B cell (primary cell): Measurements from ENCODE around the gene CBLN1. TPM values are rescaled to one million over a fixed set of nuclear protein-coding genes. Genes with fewer than 3 reads are reported as not detected.

Experiments
- ATAC-seq: fragments of 200-7000 bp; cut with Tn5 transposase; one replicate; pipeline ENCODE4 v1.10.0; 2021; ENCODE audit warnings: low read depth, mild to moderate bottlenecking, moderate number of reproducible peaks, moderate library complexity
- CTCF ChIA-PET: fragments of 350-600 bp; sonication (Branson Sonifier 250); formaldehyde crosslinking; loops from one replicate; lab custom pipeline; 2021; ENCODE audit warnings: antibody characterized with exemption, inconsistent platforms; lab: Charles Lee
- POLR2A ChIA-PET: fragments of 350-600 bp; sonication (Branson Sonifier 250); formaldehyde crosslinking; loops from one replicate; lab custom pipeline; 2021; ENCODE audit warnings: antibody characterized with exemption; lab: Charles Lee
- DNase-seq: peaks from one replicate; pipeline ENCODE4 v3.0.0; 2013
- H2AFZ ChIP-seq: 2 replicates; pipeline ENCODE4 v1.6.1; 2012; ENCODE audit warnings: mild to moderate bottlenecking, low read depth, low read length; ENCODE audit not compliant: insufficient read depth, poor library complexity, severe bottlenecking
- H3K27ac ChIP-seq, 2 donors: 1 replicate in 1 of 2; 2 replicates in 1 of 2; pipeline ENCODE4 v1.5.1; 2012 to 2013; ENCODE audit warnings: low read length in 2 of 2, mild to moderate bottlenecking in 2 of 2, moderate library complexity in 1 of 2
- H3K27me3 ChIP-seq, 4 experiments: fragments of 200-600 bp in 1 of 4; sonication (generic) in 1 of 4; replicated peaks in 1 of 4; 1 replicate in 2 of 4; 2 replicates in 2 of 4; pipeline versions ENCODE4 v1.6.1 to v1.7.0; 2013 to 2016; ENCODE audit warnings: low read length in 3 of 4, mild to moderate bottlenecking in 2 of 4, mixed read lengths in 1 of 4, moderate library complexity in 1 of 4; ENCODE audit not compliant: insufficient read depth in 4 of 4, control insufficient read depth in 3 of 4; ENCODE audit errors: control extremely low read depth in 1 of 4
- H3K36me3 ChIP-seq, 2 experiments: replicated peaks in 1 of 2; 1 replicate in 1 of 2; 2 replicates in 1 of 2; pipeline versions ENCODE4 v1.6.1 to v1.7.1; 2013; ENCODE audit warnings: low read length in 1 of 2; ENCODE audit not compliant: insufficient read depth in 2 of 2, control insufficient read depth in 1 of 2; ENCODE audit errors: control extremely low read depth in 1 of 2, extremely low read depth in 1 of 2
- H3K4me1 ChIP-seq, 2 donors: fragments of 200-600 bp in 1 of 2; sonication (generic) in 1 of 2; 1 replicate in 1 of 2; 2 replicates in 1 of 2; pipeline versions ENCODE4 v1.5.1 to v1.6.1; 2013 to 2017; ENCODE audit warnings: low read length in 2 of 2; ENCODE audit not compliant: control insufficient read depth in 2 of 2, insufficient read depth in 2 of 2
- H3K4me2 ChIP-seq: replicated peaks from 2 replicates; pipeline ENCODE3; 2012; ENCODE audit warnings: mild to moderate bottlenecking, low read depth, low read length; ENCODE audit not compliant: poor library complexity, severe bottlenecking
- H3K4me3 ChIP-seq, 5 experiments: fragments of 200-600 bp in 1 of 5; sonication (generic) in 1 of 5; 1 replicate in 3 of 5; 2 replicates in 2 of 5; pipeline versions ENCODE4 v1.5.1 to v1.7.0; 2011 to 2016; ENCODE audit warnings: low read length in 4 of 5, mild to moderate bottlenecking in 4 of 5, low read depth in 2 of 5, control low read depth in 1 of 5, moderate library complexity in 1 of 5; ENCODE audit not compliant: insufficient read depth in 1 of 5; ENCODE audit errors: control extremely low read depth in 1 of 5, extremely low read depth in 1 of 5
- H3K79me2 ChIP-seq: fragments of 200-600 bp; sonication (generic); one replicate; pipeline ENCODE4 v1.6.0; 2016; ENCODE audit warnings: low read length; ENCODE audit not compliant: control insufficient read depth, insufficient read depth
- H3K9ac ChIP-seq: fragments of 200-600 bp; sonication (generic); 2 replicates; pipeline ENCODE4 v1.6.1; 2017; ENCODE audit warnings: mild to moderate bottlenecking, low read length, moderate library complexity
- H3K9me3 ChIP-seq, 3 donors: one replicate each; pipeline versions ENCODE4 v1.6.1 to v1.7.1; 2013; ENCODE audit warnings: low read length in 2 of 3; ENCODE audit not compliant: control insufficient read depth in 2 of 3, insufficient read depth in 1 of 3; ENCODE audit errors: control extremely low read depth in 1 of 3
- H4K20me1 ChIP-seq: 2 replicates; pipeline ENCODE4 v1.6.0; 2012; ENCODE audit warnings: mild to moderate bottlenecking, low read length; ENCODE audit not compliant: insufficient read depth, control insufficient read depth, poor library complexity, severe bottlenecking
- H3K27ac Mint-ChIP-seq: one replicate; pipeline ENCODE4 v1.8.0; 2021; ENCODE audit warnings: mixed read lengths
- H3K27me3 Mint-ChIP-seq: one replicate; pipeline ENCODE4 v1.8.0; 2021; ENCODE audit warnings: mixed read lengths
- H3K4me1 Mint-ChIP-seq: one replicate; pipeline ENCODE4 v1.8.0; 2021; ENCODE audit warnings: mixed read lengths
- H3K4me3 Mint-ChIP-seq: one replicate; pipeline ENCODE4 v1.8.0; 2021; ENCODE audit warnings: mixed read lengths
- H3K9me3 Mint-ChIP-seq: one replicate; pipeline ENCODE4 v1.8.0; 2022; ENCODE audit warnings: mixed read lengths; ENCODE audit not compliant: insufficient read depth
- EZH2 ChIP-seq: IDR thresholded peaks from 2 replicates; pipeline ENCODE4 v1.6.1; 2012; ENCODE audit warnings: borderline replicate concordance, low read depth, mild to moderate bottlenecking, moderate library complexity, low read length; ENCODE audit not compliant: insufficient read depth, poor library complexity, severe bottlenecking
- WGBS: methylation state at CpG from one replicate; pipeline ENCODE4 v1.1.5; 2013; ENCODE audit warnings: missing lambda C conversion rate; ENCODE audit not compliant: insufficient coverage; 5-methylcytosine and 5-hydroxymethylcytosine counted together
- intact Hi-C: fragments of 100-400 bp; cut with micrococcal nuclease; formaldehyde crosslinking; loops from one replicate; pipeline ENCODE4 v1.10.0; 2022
- polyA plus RNA-seq: library from polyadenylated mRNA; depleted of rRNA; stranded (reverse); fragments of >200 nt; gene quantifications from 2 replicates; pipeline ENCODE4 v1.2.3, GENCODE V29; 2012
- total RNA-seq, 2 donors: library from RNA; stranded (reverse); fragments of 120-200 nt in 1 of 2; gene quantifications; 1 replicate in 1 of 2; 2 replicates in 1 of 2; pipeline versions ENCODE4 v1.2.3 to v1.2.4, GENCODE V29; 2013 to 2022
- TF ChIP-seq, protein P1 (sequence below): fragments of 200-600 bp; IDR thresholded peaks from one replicate; pipeline ENCODE4 v1.8.0; 2022; ENCODE audit warnings: antibody characterized with exemption, mild to moderate bottlenecking

The CBLN1 gene
- total and polyA plus RNA-seq, 2 donors (not counting 1 experiment from before 2014, with no cell fraction given) = not detected

DNA sequence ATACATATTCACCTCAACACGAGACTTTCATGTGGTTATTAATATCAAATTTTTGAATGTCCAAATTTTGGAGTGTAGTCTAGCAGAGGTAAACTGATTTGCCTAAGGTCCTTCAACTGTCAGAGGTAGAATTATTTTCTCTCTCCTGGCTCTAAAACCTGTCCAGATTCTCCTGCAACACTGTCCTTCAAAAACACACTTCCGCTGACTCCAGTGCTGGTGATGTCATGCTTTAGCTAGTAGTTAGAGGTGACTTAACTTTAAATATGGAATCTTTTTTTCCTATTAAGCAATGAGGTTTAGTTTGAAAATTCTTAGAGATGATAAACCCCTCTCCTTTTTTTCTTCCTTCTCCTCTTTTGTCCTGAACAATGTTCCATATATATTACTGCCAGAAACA, 10.8 kb upstream of the CBLN1 start:
- POLR2A ChIA-PET = no interaction called here

DNA sequence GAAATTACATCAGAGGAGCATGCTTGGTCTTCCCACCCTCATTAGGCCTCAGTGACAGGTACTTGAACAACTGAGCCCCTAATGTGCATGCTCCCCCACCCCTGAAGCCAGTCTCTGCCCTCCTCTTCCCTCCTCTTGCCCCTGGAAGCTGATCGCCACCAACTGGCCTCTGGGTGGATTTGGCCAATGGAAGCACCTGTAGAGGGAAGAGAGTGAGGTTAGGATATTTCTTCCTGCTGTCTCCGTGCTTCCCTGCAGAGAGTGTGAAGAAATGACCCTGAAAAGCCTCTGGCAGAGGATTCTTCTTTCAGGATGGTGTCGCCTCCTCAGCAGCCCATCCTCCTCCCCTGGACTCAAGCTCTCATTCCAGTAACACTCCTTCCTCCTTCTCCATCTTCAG, 5.9 kb upstream of the CBLN1 start:
- Histone ChIP-seq H3K79me2 (no peaks in the 10 kb centered on the region), H2AFZ (no peak overlapping the region), H3K9ac (no peak overlapping the region), H3K36me3 (no peaks in the 10 kb centered on the region), H4K20me1 (no peaks in the 10 kb centered on the region), H3K4me2 (no peak overlapping the region), H3K9me3 (peaks cover 0 to 9% (median 0%) of the 10 kb centered on the region in 3 donors), H3K27ac (no peak overlapping the region), H3K4me3 (no peak overlapping the region), H3K27me3 (peaks cover 0 to 23% (median 11%) of the 10 kb centered on the region in 4 experiments), H3K4me1 (peaks cover 0 to 4% of the 10 kb centered on the region in 2 donors)
- ChIA-PET CTCF (no interaction called here), POLR2A (no interaction called here)
- Mint-ChIP-seq H3K27ac (no peak overlapping the region), H3K4me3 (no peak overlapping the region), H3K27me3 (peaks cover 40% of the 10 kb centered on the region), H3K9me3 (no peaks in the 10 kb centered on the region), H3K4me1 (peaks cover 3% of the 10 kb centered on the region)
- TF ChIP-seq EZH2 = no peak
- TF ChIP-seq, protein P1, sequence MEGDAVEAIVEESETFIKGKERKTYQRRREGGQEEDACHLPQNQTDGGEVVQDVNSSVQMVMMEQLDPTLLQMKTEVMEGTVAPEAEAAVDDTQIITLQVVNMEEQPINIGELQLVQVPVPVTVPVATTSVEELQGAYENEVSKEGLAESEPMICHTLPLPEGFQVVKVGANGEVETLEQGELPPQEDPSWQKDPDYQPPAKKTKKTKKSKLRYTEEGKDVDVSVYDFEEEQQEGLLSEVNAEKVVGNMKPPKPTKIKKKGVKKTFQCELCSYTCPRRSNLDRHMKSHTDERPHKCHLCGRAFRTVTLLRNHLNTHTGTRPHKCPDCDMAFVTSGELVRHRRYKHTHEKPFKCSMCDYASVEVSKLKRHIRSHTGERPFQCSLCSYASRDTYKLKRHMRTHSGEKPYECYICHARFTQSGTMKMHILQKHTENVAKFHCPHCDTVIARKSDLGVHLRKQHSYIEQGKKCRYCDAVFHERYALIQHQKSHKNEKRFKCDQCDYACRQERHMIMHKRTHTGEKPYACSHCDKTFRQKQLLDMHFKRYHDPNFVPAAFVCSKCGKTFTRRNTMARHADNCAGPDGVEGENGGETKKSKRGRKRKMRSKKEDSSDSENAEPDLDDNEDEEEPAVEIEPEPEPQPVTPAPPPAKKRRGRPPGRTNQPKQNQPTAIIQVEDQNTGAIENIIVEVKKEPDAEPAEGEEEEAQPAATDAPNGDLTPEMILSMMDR = no peak
- WGBS = 88% methylated on average over 1 of the region's 3 CpGs
- ATAC-seq = no peak
- intact Hi-C loops = no loop called here
- no peak for DNase-seq

More for the DNA sequence above, 10.8 kb upstream of the CBLN1 start:
- no peak overlapping the region for H2AFZ ChIP-seq
- intact Hi-C loops = no loop called here
- H4K20me1 ChIP-seq = no peaks in the 10 kb centered on the region
- DNase-seq (no peak), ATAC-seq (no peak)
- Mint-ChIP-seq H3K27me3 (peaks cover 6% of the 10 kb centered on the region), H3K27ac (no peak overlapping the region), H3K9me3 (no peaks in the 10 kb centered on the region), H3K4me3 (no peak overlapping the region), H3K4me1 (no peaks in the 10 kb centered on the region)
- H3K4me2 ChIP-seq = no peak overlapping the region
- no peaks in the 10 kb centered on the region for H3K79me2 ChIP-seq
- CTCF ChIA-PET = no interaction called here
- H3K27ac ChIP-seq = no peak overlapping the region
- H3K27me3 ChIP-seq = peaks cover 0 to 9% (median 2%) of the 10 kb centered on the region in 4 experiments
- H3K9ac ChIP-seq = no peak overlapping the region
- WGBS = no CpG with 5 or more reads among the region's 2 CpGs
- H3K36me3 ChIP-seq = no peaks in the 10 kb centered on the region
- TF ChIP-seq, protein P1 = no peak
- TF ChIP-seq EZH2 = no peak
- H3K9me3 ChIP-seq = peaks cover 0 to 5% (median 0%) of the 10 kb centered on the region in 3 donors
- no peaks in the 10 kb centered on the region for H3K4me1 ChIP-seq
- no peak overlapping the region for H3K4me3 ChIP-seq
